ENCODE data around the gene SLC5A1. TPM values are rescaled to one million over a fixed set of nuclear protein-coding genes. Genes with fewer than 3 reads are reported as not detected.

Gene SLC5A1
- total and polyA plus RNA-seq, 9 of the 15 experiments (the other 6 are each of a cell fraction or from before 2014, with no cell fraction given): not detected

GRCh38 chr22:32020117-32020516 is 22.9 kb upstream of the SLC5A1 start (continued):
- TF ChIP-seq PRDM10 (IDR thresholded peaks at IDR 0.05; ENCODE audit: partially characterized antibody) (no peak), SNIP1 (IDR thresholded peaks at IDR 0.05; ENCODE audit: low read depth) (no peak), ZNF274 (IDR thresholded peaks at IDR 0.05; ENCODE audit: borderline replicate concordance, low read depth, low read length) (no peak), BRCA1 (IDR thresholded peaks at IDR 0.05) (no peak), BRCA1 (CRISPR knock-in tag; IDR thresholded peaks at IDR 0.05) (no peak), ZNF140 (CRISPR knock-in tag; IDR thresholded peaks at IDR 0.05) (no peak), SMARCA4 (IDR thresholded peaks at IDR 0.05) (no peak)

- Histone ChIP-seq H3K9me1 (ENCODE audit: control insufficient read depth, insufficient read depth, low read length) (no peaks in the 10 kb centered on the region), H3K4me1 (replicated peaks in 1 of 2; ENCODE audit: control insufficient read depth in 2 of 2, insufficient read depth in 2 of 2, low read length in 2 of 2) (no peaks in the 10 kb centered on the region), H3K9ac (ENCODE audit: insufficient read depth in 1 of 2, low read depth in 2 of 2, low read length in 2 of 2) (no peak overlapping the region), H3K36me3 (ENCODE audit: control insufficient read depth, insufficient read depth, low read length) (no peaks in the 10 kb centered on the region), H3K4me2 (ENCODE audit: insufficient read depth, low read length) (no peak overlapping the region), H4K20me1 (replicated peaks; ENCODE audit: control insufficient read depth, insufficient read depth, low read length) (no peaks in the 10 kb centered on the region), H2AFZ (ENCODE audit: low read depth, low read length) (no peak overlapping the region), H3K79me2 (ENCODE audit: control insufficient read depth, insufficient read depth, low read length) (no peaks in the 10 kb centered on the region), H3K9me3 (replicated peaks; ENCODE audit: control insufficient read depth, insufficient read depth, low read depth, low read length) (no peaks in the 10 kb centered on the region), H3K4me3 (no peak overlapping the region), H3K27ac (ENCODE audit: extremely low read depth, low read depth, low read length) (no peak overlapping the region), H3K27me3 (ENCODE audit: control insufficient read depth in 2 of 2, insufficient read depth in 2 of 2, low read length in 2 of 2) (no peaks in the 10 kb centered on the region)
- no TSS peak for BruUV-seq (replicated peaks)
- in situ Hi-C loops (cut with MboI) (no loop called here), intact Hi-C loops (cut with micrococcal nuclease) (no loop called here)
- ATAC-seq: no peak
- no peak for FAIRE-seq
- CTCF ChIA-PET (ENCODE audit: low intra/inter-chr PET ratio): no interaction called here
- POLR2A ChIA-PET: no interaction called here
- DNase-seq (ENCODE audit: extremely low read depth in 1 of 4, low spot score in 3 of 4): no peak
- WGBS (ENCODE audit: insufficient coverage, low coverage, missing lambda C conversion rate): 6% methylated on average over 3 of the region's 3 CpGs
- TF ChIP-seq NBN (IDR thresholded peaks at IDR 0.05; ENCODE audit: low read depth): no peak
- no peak for TF ChIP-seq ARID2 (IDR thresholded peaks at IDR 0.05)
- TF ChIP-seq BRF1 (IDR thresholded peaks at IDR 0.05; ENCODE audit: borderline replicate concordance, extremely low read depth, insufficient read length): no peak
- TF ChIP-seq CEBPZ (IDR thresholded peaks at IDR 0.05; ENCODE audit: borderline replicate concordance, low read depth, low read length): no peak
- no peak for TF ChIP-seq ZNF695 (CRISPR knock-in tag; IDR thresholded peaks at IDR 0.05)
- no peak for TF ChIP-seq PML (IDR thresholded peaks at IDR 0.05; ENCODE audit: low read length)
- no peak for TF ChIP-seq STAT6 (CRISPR knock-in tag; IDR thresholded peaks at IDR 0.05)
Observed at GRCh38 chr22:32021716-32022115, 21.3 kb upstream of the SLC5A1 start.

All from K562 (cell line).